ENCODE data around the gene TTLL9.

TTLL9 gene

GRCh38 chr20:31990641-31991338 is 120.4 kb downstream of the TTLL9 start:
- Histone ChIP-seq H3K9me3 (ENCODE audit: control insufficient read depth in 2 of 2, low read length in 2 of 2) (no peaks in the 10 kb centered on the region), H3K4me1 (ENCODE audit: control insufficient read depth in 2 of 2, insufficient read depth in 2 of 2, low read length in 2 of 2) (no peaks in the 10 kb centered on the region), H3K27me3 (ENCODE audit: control insufficient read depth in 2 of 2, insufficient read depth in 2 of 2, low read length in 2 of 2) (peaks cover 9 to 14% of the 10 kb centered on the region in 2 donors), H3K27ac (ENCODE audit: low read depth in 2 of 2, low read length in 2 of 2) (no peak overlapping the region), H3K4me3 (ENCODE audit: low read length in 2 of 2) (no peak overlapping the region), H3K36me3 (ENCODE audit: control insufficient read depth in 2 of 2, insufficient read depth in 2 of 2, low read length in 2 of 2) (no peaks in the 10 kb centered on the region), H3K9ac (ENCODE audit: low read depth in 1 of 2, low read length in 2 of 2) (no peak overlapping the region)

- H3K36me3 ChIP-seq (ENCODE audit: control insufficient read depth in 2 of 2, insufficient read depth in 2 of 2, low read length in 2 of 2): no peaks in the 10 kb centered on the region
- H3K9ac ChIP-seq (ENCODE audit: low read depth in 1 of 2, low read length in 2 of 2): no peak overlapping the region
- H3K9me3 ChIP-seq (ENCODE audit: control insufficient read depth in 2 of 2, low read length in 2 of 2): no peaks in the 10 kb centered on the region
- H3K4me1 ChIP-seq (ENCODE audit: control insufficient read depth in 2 of 2, insufficient read depth in 2 of 2, low read length in 2 of 2): no peaks in the 10 kb centered on the region
- H3K27ac ChIP-seq (ENCODE audit: low read depth in 2 of 2, low read length in 2 of 2): no peak overlapping the region
- H3K27me3 ChIP-seq (ENCODE audit: control insufficient read depth in 2 of 2, insufficient read depth in 2 of 2, low read length in 2 of 2): peaks cover 9 to 14% of the 10 kb centered on the region in 2 donors
- H3K4me3 ChIP-seq (ENCODE audit: low read length in 2 of 2): no peak overlapping the region
Observed at GRCh38 chr20:31991339-31991705, 120.9 kb downstream of the TTLL9 start.

DNA sequence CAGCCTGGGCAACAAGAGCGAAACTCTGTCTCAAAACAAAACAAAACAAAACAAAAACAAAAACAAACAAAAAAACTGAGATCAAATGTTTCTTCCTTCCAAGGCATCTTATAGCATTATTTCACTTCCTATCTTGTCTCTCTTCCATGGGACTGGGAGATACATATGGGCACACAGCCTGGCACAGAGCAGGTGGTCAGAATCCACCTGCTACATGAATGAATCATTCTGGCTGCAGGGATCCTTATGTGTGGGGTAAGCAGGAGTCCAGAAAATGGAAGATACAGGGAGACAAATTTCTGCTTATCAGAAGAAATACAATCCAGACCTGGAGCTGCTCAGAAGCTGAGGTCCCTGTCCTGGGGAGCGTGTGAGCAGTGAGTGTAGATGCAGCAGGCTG is 121.7 kb downstream of the TTLL9 start:
- Histone ChIP-seq H3K9ac (ENCODE audit: low read depth in 1 of 2, low read length in 2 of 2) (no peak overlapping the region), H3K9me3 (ENCODE audit: control insufficient read depth in 2 of 2, low read length in 2 of 2) (no peaks in the 10 kb centered on the region), H3K27ac (ENCODE audit: low read depth in 2 of 2, low read length in 2 of 2) (no peak overlapping the region), H3K36me3 (ENCODE audit: control insufficient read depth in 2 of 2, insufficient read depth in 2 of 2, low read length in 2 of 2) (no peaks in the 10 kb centered on the region), H3K27me3 (ENCODE audit: control insufficient read depth in 2 of 2, insufficient read depth in 2 of 2, low read length in 2 of 2) (peaks cover 9 to 14% of the 10 kb centered on the region in 2 donors), H3K4me1 (ENCODE audit: control insufficient read depth in 2 of 2, insufficient read depth in 2 of 2, low read length in 2 of 2) (no peaks in the 10 kb centered on the region), H3K4me3 (ENCODE audit: low read length in 2 of 2) (no peak overlapping the region)

All from mucosa of rectum (tissue), 2 donors.